Neural progenitor cell (in vitro differentiated cells): ENCODE data around the gene TMEM109.

Source experiments
- EZH2 ChIP-seq: fragments of 200-600 bp; sonication (generic); IDR thresholded peaks from 2 replicates; pipeline ENCODE4 v1.6.1; 2017; ENCODE audit warnings: antibody characterized with exemption, mild to moderate bottlenecking, moderate library complexity
- TF ChIP-seq, protein P1 (sequence below): fragments of 200-600 bp; sonication (generic); IDR thresholded peaks from 2 replicates; pipeline ENCODE4 v1.5.1; 2017; ENCODE audit warnings: antibody characterized with exemption, mild to moderate bottlenecking

DNA sequence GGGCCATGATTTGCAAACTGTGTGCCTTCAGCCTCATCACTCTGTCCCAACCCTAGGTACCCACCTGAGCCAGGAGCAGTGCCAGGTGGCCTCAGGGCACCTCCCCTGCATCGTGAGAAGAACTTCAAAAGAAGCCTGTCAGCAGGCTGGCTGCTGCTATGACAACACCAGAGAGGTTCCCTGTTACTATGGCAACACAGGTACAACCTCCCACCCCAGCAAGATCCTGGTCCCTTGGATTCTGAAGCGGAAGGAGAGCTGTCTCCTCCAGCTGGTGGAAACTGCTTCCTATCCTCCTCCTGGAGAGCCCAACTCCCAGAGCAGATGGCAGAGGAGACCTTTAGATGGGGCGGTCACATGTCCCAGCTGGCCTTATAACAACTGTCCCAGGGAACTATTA, 43.7 kb upstream of the TMEM109 start:
- no peak for TF ChIP-seq EZH2
- TF ChIP-seq, protein P1, sequence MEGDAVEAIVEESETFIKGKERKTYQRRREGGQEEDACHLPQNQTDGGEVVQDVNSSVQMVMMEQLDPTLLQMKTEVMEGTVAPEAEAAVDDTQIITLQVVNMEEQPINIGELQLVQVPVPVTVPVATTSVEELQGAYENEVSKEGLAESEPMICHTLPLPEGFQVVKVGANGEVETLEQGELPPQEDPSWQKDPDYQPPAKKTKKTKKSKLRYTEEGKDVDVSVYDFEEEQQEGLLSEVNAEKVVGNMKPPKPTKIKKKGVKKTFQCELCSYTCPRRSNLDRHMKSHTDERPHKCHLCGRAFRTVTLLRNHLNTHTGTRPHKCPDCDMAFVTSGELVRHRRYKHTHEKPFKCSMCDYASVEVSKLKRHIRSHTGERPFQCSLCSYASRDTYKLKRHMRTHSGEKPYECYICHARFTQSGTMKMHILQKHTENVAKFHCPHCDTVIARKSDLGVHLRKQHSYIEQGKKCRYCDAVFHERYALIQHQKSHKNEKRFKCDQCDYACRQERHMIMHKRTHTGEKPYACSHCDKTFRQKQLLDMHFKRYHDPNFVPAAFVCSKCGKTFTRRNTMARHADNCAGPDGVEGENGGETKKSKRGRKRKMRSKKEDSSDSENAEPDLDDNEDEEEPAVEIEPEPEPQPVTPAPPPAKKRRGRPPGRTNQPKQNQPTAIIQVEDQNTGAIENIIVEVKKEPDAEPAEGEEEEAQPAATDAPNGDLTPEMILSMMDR, result no peak
